HG03196 (cell line): ENCODE measurements around the gene FOXR1.
"Not testable (repeated sequence)": the region's sequence is repeated elsewhere in the genome, so short reads cannot be mapped to it uniquely, and the experiment has no call there.

ENCODE experiments used
- ATAC-seq: cut with Tn5 transposase; IDR thresholded peaks from one replicate; pipeline ENCODE4 v1.9.1; 2021; ENCODE audit not compliant: unreplicated experiment

FOXR1 gene

GRCh38 chr11:118991486-118992038 lies 20.0 kb downstream of the FOXR1 start:
- not testable (repeated sequence) for ATAC-seq

DNA sequence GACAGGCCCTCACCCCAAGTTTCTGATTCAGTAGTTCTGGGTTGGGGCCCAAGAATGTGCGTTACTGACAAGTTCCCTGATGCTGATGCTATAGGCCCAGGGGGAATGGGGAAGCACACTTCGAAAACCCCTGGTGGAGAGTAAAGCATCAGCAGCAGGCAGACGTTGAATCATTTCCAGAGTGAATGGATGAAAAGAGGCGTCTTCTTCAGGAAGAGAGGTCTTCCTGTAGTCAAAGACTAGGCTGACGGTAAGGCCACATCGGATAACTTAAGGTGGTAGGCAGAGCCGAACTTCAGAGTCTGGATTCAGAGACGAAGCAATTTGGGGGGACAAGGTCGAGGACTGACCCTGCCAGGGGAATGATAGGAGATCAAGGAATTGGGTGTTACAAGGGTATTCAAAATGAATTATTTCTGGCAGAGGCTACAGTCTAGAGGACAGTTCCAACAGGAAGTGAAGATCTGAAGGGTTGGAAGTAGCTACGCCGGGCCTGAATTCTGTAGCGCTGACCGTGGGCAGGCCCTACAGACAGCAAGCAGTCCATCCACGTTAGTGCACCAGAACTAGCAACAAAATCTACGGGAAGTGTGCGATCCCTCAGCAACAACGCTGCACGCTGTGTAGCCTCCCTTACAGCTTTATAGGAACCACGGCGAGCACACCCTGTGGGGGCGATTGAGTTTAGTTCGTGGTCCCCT lies 25.5 kb downstream of the FOXR1 start:
- ATAC-seq, result peak; percentile 7

DNA sequence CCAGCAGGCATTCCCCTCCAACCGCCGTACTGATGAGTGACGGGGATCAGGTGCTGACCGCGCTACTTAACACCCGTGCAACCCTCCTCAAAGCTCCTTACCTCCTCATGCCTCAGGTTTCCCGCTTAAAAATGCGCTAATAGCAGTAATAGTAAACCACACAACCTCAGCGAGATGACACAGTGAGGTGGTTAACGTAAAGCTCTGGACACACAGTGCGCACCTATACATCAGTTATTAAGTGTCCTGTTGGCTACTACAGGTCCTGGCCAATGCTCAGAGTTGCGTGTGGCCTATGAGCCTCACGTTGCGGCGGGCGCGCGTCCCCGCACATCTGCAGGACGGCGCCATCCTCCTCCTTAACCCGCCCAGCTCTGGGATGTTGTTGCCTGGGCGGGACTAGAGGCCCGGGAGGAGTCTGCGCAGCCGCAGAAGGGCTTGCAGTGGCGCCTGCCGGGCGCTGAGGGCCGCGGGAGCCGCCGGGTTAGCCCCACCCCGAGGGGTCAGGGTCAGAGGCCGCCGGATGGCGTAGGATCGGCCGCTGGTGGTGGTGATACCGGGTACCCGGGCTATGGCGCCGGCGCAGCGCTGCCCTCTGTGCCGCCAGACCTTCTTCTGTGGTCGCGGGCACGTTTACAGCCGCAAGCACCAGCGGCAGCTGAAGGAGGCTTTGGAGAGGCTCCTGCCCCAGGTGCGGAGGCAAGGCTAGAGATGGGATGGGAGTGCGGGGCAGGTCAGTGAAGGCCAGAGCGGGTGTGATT lies 26.2 kb downstream of the FOXR1 start, which contains the start of gene CENATAC:
TSS of gene CENATAC (plus strand) at position 512 of the 761 bp plus-strand sequence. CDS start at position 572, 60 bp downstream.
- ATAC-seq, result peak; percentile 82

GRCh38 chr11:118998388-118998717 lies 26.8 kb downstream of the FOXR1 start:
- ATAC-seq, result peak; percentile 19

DNA sequence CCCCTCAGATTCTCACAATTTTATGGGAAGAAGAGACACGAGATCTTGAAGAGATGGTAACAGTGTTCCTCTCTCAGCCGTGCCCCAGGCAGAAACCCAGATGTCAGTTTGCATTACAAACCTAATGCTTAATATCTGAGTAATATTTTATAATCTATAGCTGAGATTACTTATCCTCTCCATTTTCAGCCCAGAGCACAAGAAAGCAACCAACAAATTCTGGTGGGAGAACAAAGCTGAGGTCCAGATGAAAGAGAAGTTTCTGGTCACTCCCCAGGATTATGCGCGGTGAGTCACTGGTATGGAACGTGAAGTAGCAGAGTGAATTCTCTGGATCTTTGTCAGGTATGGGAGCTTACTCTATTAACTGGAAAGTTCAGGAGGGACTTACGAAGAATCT lies 27.3 kb downstream of the FOXR1 start:
- ATAC-seq, result no peak

DNA sequence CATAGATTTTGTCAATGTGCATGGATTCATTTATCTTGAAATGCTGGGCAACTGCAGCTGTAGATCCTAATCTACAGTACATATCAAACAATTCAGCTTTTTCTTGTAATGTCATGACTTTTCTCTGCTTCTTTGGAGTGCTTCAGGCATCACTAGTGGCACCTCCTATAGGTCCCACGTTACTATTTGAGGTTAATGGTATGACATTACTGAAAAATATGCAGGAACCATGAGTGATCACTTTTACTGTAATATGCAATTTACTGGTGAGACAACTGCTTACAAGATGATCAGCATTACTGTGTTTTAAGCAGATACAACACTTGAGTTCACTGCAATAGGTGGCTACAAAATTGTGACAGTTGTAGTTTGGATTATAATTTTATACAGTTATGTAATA lies 29.3 kb downstream of the FOXR1 start:
- ATAC-seq, result no peak

- ATAC-seq, result no peak
Observed at GRCh38 chr11:119006656-119007055, 35.1 kb downstream of the FOXR1 start.

- ATAC-seq, result no peak
Observed at GRCh38 chr11:119011476-119012053, 40.0 kb downstream of the FOXR1 start.

GRCh38 chr11:119012629-119013170 lies 41.1 kb downstream of the FOXR1 start:
- ATAC-seq, result no peak

- no peak for ATAC-seq
Observed at GRCh38 chr11:119014209-119014924, 42.8 kb downstream of the FOXR1 start.

DNA sequence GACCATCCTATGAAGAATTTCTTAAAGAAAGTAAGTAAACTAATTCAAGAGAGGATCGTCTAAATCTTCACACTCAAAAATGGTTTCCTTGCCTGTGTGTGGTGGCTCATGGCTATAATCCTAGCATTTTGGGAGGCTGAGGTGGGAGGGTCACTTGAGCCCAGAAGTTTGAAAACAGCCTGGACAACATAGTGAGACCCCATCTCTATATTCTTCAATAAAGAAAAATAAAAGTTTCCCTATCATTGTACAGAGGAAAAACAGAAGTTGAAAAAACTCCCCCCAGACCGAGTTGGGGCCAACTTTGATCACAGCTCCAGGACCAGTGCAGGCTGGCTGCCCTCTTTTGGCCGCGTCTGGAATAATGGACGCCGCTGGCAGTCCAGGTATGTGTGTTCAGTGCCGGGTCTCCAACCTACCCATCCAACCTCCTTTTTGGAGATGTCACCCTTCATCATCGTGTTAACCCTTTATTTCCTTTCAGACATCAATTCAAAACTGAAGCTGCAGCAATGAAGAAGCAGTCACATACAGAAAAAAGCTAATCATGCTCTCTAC lies 43.6 kb downstream of the FOXR1 start:
- ATAC-seq, result no peak

DNA sequence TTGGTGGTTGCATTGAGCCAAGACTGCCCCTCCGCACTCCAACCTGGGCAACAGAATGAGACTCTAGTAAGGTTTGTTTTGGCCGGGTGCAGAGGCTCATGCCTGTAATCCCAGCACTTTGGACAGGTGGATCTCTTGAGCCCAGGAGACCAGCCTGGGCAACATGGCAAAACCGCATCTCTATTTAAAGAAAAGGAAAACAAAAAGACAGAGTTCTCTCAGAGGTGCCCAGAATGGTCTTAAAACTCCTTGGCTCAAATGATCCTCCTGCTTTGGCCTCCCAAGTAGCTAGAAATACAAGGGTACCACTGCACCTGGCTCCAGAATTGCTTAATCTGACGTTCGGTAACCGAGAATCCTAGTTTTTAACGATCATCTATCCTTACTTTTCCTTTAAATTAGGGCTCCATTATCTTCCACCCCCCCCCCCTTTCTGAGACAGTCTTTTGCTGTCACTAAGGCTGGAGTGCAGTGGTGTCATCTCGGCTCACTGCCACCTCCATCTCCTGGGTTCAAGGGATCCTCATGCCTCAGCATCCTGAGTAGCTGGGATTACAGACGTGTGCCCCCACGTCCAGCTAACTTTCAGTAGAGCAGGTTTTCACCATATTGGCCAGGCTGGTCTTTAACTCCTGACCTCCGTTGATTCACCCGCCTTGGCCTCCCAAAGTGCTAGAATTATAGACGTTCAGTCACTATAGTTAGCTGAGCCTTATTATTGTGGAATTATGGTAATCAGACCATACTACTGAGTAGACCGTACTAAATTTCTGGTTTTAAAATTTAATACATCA lies 44.9 kb downstream of the FOXR1 start:
- ATAC-seq, result no peak

GRCh38 chr11:119017377-119017776 lies 45.8 kb downstream of the FOXR1 start:
- ATAC-seq, result not testable (repeated sequence)

DNA sequence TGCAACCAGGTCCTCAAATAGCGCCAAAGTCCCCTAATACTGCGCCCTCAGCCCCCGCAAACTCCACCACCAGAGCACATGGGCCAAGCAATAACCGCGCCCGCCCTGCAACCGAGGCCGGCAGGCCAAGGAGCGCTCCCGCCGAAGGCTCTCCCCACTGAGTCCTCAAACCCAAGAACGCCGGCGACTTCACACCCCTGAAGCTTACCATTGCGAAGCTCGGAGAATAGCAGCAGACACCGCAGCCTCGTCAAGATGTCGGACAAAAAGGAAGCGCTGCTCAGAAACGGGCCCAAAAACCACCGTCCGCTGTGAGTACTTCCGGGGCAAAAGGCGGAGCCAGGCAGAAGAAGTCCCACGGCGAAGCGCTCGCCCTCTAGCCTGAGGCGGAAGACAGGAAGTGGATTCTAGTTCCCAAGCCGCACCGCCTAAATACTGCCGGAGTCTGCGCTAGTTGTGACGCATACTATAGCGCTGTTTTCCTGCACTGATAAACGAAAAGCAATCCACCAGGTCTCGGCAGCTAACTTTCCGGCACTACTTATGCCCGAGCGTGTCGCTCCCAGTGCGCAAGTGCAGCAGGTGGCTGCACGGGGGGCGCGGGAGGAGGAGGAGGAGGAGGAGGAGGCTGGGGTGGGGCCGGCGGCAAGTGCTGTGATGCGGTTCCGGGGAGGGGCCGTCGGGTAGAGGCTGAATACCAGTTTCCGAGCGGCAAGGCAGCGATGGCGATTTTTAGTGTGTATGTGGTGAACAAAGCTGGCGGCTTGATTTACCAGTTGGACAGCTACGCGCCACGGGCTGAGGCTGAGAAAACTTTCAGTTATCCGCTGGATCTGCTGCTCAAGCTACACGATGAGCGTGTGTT lies 46.7 kb downstream of the FOXR1 start, which contains the start of the genes RPS25 and TRAPPC4:
TSS of gene RPS25 (minus strand) at position 270 of the 865 bp plus-strand sequence. CDS start at position 211, 59 bp downstream.
TSS of gene TRAPPC4 (plus strand) at position 693 of the 865 bp plus-strand sequence. CDS start at position 723, 30 bp downstream.
- peak; percentile 86 for ATAC-seq

GRCh38 chr11:119019996-119020395 lies 48.4 kb downstream of the FOXR1 start:
- no peak for ATAC-seq

GRCh38 chr11:119021631-119022030 lies 50.1 kb downstream of the FOXR1 start:
- no peak for ATAC-seq

- no peak for ATAC-seq
Observed at GRCh38 chr11:119023741-119024140, 52.2 kb downstream of the FOXR1 start.

DNA sequence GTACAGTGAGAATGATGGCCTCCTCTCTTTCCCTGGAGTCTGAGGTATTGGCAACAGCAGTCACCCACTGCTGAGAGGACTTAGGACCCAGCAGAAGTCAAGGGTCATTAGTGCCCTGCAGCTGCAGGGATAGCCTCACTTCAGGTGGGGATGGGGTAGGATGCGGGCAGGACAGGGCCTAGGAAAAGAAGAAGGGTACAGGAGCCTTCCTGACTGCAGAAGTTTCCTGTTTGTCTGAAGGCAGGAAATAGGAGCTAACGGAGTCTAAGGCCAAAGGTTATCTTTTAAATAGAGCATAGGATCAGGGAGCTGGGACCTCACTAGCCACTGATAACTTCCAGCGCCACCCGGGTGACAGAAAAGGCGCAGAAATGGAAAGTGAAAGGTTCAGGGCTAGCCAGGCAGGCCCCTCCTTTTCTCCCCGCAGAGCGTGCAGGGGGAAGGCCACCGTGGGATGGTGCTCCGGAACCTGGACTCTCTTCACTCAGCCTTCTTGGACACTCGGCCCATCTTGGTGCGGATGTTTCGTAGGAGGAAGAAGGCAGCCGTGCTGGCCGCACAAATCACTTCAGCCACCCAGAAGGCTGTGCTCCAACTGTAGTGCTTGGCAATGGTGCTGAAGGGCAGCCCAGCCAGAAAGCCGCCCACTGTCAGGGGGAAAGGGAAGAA lies 53.0 kb downstream of the FOXR1 start:
- no peak for ATAC-seq
